ENCODE measurements around the gene UCHL1.
A peak's percentile ranks its signal among the peaks of the same experiment; 100 is the strongest.
"Not testable (repeated sequence)": the region's sequence is repeated elsewhere in the genome, so short reads cannot be mapped to it uniquely, and the experiment has no call there.

UCHL1 gene

GRCh38 chr4:41241919-41242318 is 14.8 kb upstream of the UCHL1 start:
- no peak for DNase-seq

- DNase-seq: no peak
These were observed 10.7 kb upstream of the UCHL1 start for GRCh38 chr4:41245983-41246382.

- no peak for DNase-seq
These were observed 493 bp upstream of the UCHL1 start for GRCh38 chr4:41256131-41256739.

GRCh38 chr4:41257257-41257901 is 651 bp downstream of the UCHL1 start:
- no peak for DNase-seq

GRCh38 chr4:41257906-41258305 is 1.2 kb downstream of the UCHL1 start:
- no peak for DNase-seq

- DNase-seq: peak; percentile 47
These were observed 2.1 kb downstream of the UCHL1 start for GRCh38 chr4:41258783-41259182.

- DNase-seq: no peak
These were observed 3.5 kb downstream of the UCHL1 start for GRCh38 chr4:41260116-41260733.

GRCh38 chr4:41262198-41262597 is 5.5 kb downstream of the UCHL1 start:
- DNase-seq: no peak

- DNase-seq: no peak
These were observed 7.5 kb downstream of the UCHL1 start for GRCh38 chr4:41264212-41264611.

- no peak for DNase-seq
These were observed 11.3 kb downstream of the UCHL1 start for GRCh38 chr4:41267997-41268396.

GRCh38 chr4:41268721-41269517 is 12.2 kb downstream of the UCHL1 start:
- DNase-seq: no peak

- no peak for DNase-seq
These were observed 13.0 kb downstream of the UCHL1 start for GRCh38 chr4:41269682-41270081.

- DNase-seq: not testable (repeated sequence)
These were observed 19.2 kb downstream of the UCHL1 start for GRCh38 chr4:41275931-41276330.

- no peak for DNase-seq
These were observed 23.3 kb downstream of the UCHL1 start for GRCh38 chr4:41280010-41280409.

- DNase-seq: peak; percentile 66
These were observed 24.4 kb downstream of the UCHL1 start for GRCh38 chr4:41281038-41281634.

GRCh38 chr4:41282366-41282765 is 25.6 kb downstream of the UCHL1 start:
- DNase-seq: no peak

- no peak for DNase-seq
These were observed 28.6 kb downstream of the UCHL1 start for GRCh38 chr4:41285202-41285863.

GRCh38 chr4:41285864-41286235 is 29.1 kb downstream of the UCHL1 start:
- no peak for DNase-seq

GRCh38 chr4:41287005-41287404 is 30.3 kb downstream of the UCHL1 start:
- no peak for DNase-seq

GRCh38 chr4:41287852-41288251 is 31.1 kb downstream of the UCHL1 start:
- no peak for DNase-seq

GRCh38 chr4:41288254-41288653 is 31.5 kb downstream of the UCHL1 start:
- DNase-seq: no peak

- no peak for DNase-seq
These were observed 33.8 kb downstream of the UCHL1 start for GRCh38 chr4:41290479-41290878.

Measured in 8988T (cell line).